Epithelial cell of esophagus (primary cell): ENCODE data around the gene SLC25A6.

Experiments used
- DNase-seq: peaks from one replicate; pipeline ENCODE4 v3.0.0; 2010; ENCODE audit warnings: low read depth
- H3K4me3 ChIP-seq: 2 replicates; pipeline ENCODE4 v1.5.1; 2011; ENCODE audit warnings: mild to moderate bottlenecking, low read length, control low read depth
- CTCF ChIP-seq: IDR thresholded peaks from 2 replicates; pipeline ENCODE4 v1.5.1; 2011; ENCODE audit warnings: low read depth, mild to moderate bottlenecking, low read length, control low read depth, inconsistent platforms; ENCODE audit not compliant: insufficient read depth; ENCODE audit errors: missing control alignments

Gene SLC25A6

GRCh38 chrX:1341545-1342184, 50.2 kb downstream of the SLC25A6 start:
- no peak for DNase-seq
- no peak for TF ChIP-seq CTCF
- no peak overlapping the region for H3K4me3 ChIP-seq

GRCh38 chrX:1336948-1337779, 54.7 kb downstream of the SLC25A6 start:
- H3K4me3 ChIP-seq: no peak overlapping the region
- no peak for DNase-seq
- no peak for TF ChIP-seq CTCF

GRCh38 chrX:1336331-1336943, 55.5 kb downstream of the SLC25A6 start, which contains the start of gene IL3RA:
Gene IL3RA (plus strand): TSS chrX:1336785. CDS start chrX:1341766, 4,981 bp downstream.
- TF ChIP-seq CTCF: no peak
- DNase-seq: no peak
- no peak within 1 kb of the TSS for H3K4me3 ChIP-seq
